Activated CD4-positive, alpha-beta T cell treated with anti-CD3 and anti-CD28 coated beads, Interleukin-2, Interleukin-6, amounts not matched to agents 100 ng/mL and 50 ng/mL, durations not matched to agents 16 hours and 8 hours (primary cell): ENCODE data around the gene SEC22A.

Experiments used
- DNase-seq: peaks from one replicate; pipeline ENCODE4 v3.0.0-alpha.2; 2020

SEC22A gene, protein sequence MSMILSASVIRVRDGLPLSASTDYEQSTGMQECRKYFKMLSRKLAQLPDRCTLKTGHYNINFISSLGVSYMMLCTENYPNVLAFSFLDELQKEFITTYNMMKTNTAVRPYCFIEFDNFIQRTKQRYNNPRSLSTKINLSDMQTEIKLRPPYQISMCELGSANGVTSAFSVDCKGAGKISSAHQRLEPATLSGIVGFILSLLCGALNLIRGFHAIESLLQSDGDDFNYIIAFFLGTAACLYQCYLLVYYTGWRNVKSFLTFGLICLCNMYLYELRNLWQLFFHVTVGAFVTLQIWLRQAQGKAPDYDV

GRCh38 chr3:123201557-123202427 is at the start of gene SEC22A:
TSS of gene SEC22A (plus strand) at chr3:123201943. CDS start at chr3:123209218, 7,275 bp downstream.
- DNase-seq, result peak; percentile 98

DNA sequence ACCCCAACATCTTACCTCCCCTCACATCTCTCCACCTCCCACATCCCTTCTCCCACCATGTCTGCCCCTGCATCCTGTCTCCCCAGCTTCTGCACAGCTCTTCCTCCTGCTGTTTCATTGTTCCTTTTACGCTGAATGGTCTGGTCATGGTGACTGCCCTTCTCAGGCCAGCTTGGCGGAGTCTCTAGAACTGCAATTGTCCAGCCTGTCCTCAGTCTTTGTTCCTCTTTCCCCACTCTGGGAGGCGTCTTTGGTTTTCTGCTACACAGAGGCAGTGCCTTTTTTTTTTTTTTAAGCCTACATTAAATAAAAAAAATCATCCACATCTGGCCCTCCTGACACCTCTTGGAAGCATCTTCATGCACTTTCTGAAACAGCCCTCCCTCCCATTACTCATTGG is 49.1 kb upstream of the SEC22A start:
- no peak for DNase-seq

DNA sequence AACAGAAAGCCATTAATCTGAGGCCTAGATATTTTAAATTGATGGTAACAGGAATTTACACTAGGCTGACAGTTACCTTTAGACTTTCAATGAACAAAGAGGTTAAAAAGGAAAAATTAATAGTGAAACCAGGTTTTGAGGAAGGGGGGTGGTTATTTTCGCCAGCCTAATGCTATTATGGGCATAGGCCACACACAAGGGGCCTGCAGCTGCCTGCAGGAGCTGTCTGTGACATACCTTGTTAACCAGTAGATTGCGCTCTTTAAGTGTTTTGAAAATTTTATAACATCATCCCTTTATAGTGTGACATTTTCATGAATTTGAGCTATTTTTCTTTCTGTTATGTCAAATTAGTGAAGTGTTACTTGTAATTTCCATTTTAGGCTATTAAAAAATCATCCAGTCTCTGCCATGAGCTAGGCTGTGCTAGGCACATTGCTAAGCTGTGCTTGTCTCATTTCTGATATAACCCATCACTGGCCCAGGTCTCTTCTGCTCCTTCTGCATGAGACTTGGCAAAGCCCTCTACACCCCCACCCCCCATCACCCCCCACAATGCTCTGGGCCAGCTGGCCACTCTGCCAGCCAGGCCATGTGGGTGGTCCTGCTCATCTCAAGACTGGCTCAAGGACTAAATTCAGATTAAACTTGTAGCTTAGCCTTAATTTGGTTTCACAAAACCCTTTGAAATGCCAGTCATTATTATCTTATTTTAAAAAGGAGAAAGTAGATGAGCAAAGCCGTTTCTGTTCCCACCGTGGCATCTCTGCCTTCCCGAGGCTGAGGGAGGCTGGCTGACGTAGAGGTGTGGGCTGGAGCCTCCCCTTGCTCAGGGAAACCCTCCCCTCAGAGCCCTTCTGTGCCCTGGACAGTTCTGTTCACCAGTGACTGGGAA is 48.4 kb upstream of the SEC22A start:
- no peak for DNase-seq

DNA sequence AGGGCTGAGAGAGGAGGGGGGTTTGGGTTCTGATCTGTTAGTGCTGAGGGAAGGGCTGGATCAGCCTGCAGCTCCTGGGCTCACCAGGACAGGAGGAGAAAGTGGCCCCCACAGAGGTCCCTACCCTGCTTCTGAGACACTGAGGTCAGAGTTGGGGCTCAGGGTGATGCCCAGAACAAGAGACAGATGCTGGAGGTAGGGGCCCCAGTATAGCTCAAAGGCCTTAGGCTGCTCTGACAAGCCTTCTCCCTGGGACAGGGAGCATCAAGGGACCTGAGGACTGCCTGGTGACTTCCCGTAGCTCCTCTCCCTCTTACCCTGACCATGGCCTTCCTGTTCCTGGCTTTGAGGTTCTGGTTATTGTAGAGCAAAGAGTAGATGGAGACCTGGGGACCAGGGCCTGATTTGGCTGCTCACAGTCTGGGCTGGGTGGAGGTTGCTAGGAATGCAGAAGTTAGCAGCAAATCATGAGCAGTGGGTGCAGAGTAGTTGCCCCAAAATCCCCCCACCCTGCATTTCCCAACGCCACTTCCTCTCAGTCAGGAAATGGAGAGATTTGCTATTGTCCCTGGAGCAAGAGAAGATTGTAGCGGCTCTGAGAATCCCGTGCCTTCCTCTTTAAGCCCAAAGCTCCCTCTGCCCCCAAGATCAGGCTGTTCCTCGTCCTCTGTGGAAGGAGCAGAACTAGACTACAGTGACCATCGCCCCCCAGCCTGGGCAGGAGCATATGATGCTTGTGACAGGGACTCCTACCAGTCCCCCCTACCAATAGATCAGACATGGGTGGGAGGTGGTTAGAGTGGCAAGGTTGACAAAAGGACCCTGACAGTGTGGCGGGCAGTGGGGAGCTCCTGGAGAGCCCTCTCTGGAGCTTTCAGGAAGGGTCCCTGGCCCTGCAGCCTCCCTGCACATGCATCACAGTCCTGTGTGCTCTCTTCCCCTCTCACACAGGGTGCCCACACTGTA is 47.4 kb upstream of the SEC22A start:
- DNase-seq, result no peak

GRCh38 chr3:123155471-123156011 is 46.2 kb upstream of the SEC22A start:
- DNase-seq, result no peak

DNA sequence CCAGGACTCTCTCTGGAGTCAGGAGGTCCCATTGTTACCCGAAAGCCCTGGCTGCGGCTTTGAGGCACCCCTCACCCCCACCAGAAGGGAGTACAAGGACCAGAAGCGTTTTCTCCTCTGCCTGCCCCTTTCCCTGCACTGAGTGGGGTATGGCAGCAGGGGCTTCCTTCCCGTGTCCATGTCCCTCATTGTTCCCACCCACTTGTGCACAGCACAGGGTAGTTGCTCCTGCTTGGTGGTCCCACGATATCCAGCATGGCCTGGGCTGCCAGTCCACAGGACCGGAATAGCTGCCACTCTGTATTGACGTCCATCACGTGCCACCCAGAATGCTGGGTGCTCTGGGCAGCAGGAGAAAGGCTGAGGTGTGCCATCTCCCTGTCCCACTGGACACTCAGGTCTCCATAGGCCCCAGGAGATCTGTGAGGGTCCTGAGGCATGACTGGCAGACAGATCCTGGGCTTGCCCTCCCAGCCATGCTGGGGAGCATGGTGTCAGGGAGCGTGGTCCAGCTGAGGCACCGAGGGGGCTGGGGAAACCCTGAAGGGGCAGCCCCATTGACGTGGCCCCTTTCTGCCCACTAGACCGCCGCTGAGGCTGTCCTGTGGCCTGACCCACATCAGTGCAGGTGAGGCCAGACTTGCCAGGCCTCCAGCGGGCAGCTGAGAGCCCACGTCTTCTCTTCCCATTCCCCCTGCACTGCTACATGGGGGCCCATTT is 45.3 kb upstream of the SEC22A start:
- no peak for DNase-seq

DNA sequence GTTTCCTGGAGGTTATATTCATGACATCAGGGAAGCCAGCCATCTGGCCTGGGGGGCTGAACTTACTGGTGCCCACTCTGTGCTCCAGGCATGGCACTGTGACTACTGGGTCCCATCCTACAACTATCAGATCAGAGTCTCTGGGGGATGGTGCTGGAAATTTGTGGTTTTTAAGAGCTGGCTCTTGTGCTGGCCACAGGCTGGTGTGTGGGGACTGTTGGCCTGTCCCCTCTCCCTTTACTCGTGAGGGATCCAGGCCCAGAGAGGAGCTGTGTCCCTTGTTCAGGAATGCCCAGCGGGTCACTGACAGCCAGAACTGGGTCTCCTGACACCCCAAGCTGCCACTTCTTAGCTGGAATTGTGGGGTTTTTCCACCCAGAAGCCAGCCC is 44.5 kb upstream of the SEC22A start:
- DNase-seq, result no peak

DNA sequence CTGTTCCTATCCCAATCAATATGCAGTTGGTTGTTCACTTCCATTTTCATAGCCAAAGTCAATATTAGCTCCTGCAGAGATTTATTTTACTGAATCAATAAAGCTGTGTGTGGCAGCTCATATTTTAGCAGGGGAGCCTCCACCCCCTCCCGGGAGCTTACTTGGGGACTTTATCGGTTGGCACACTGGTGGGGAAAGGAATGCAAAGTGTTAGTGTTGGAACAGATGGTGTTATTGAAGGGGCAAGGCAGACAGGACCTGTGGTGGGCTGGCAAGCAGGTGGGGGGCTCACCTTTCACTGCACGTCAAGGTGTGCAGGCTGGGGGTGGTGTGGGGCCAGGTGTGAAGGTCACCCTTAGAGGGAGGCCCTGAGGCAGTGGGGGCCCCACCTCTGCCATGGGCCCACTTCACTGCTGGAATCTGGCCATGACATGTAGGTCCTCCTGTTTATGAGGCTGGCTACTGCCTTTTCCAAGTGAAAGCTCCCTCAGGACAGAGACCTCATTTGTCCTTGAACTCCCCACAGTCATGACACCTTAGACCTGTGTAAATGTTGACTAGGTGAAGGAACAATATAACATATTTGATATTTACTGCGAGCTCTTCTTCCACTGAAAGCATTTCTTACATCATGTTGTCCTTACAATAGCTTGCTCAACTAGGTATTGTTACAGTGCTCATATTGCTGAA is 44.0 kb upstream of the SEC22A start:
- no peak for DNase-seq

- DNase-seq, result no peak
Measured at GRCh38 chr3:123158330-123158729, 43.4 kb upstream of the SEC22A start.

DNA sequence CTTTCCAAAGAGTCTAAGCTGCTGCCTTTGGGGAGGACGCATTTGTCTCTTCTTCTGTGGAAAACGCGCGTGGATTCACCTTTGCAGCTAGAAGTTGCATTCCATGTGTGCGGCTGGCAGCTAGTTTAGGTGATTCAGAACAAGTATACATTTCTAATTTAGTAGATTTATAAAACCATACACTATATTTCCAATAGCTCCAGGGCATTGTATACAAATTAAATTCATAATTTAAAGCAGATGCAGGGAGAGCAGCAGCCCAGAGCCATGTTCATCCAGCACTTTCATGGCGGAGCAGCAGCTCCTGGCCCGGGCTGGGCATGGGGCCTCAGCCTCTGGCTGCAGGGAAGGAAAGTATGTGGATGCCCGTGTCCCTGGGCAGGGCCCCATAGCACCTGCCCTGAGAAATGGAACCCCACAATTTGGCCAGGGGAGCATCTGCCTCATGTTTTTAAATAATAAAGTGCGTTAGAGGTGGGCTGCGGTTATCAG is 42.8 kb upstream of the SEC22A start:
- no peak for DNase-seq

GRCh38 chr3:123159926-123160635 is 41.7 kb upstream of the SEC22A start:
- no peak for DNase-seq

DNA sequence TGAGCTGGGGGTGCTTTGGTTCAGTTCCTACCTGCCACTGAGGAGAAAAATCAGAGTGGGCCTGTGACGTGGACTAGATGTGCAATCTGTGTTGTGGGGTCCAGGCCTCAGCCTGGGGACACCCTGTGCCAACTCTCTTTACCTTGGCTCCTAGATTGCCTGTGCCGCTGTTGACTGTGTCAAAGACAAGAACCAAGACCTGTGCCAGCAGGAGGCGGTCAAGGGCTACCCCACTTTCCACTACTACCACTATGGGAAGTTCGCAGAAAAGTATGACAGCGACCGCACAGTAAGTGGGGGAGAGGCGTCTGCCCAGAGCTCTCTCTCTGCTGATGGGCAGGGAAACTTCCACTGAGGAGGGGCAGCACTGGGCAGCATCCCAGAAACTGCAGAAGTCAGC is 40.6 kb upstream of the SEC22A start:
- DNase-seq, result no peak

- DNase-seq, result no peak
Measured at GRCh38 chr3:123163141-123163540, 38.6 kb upstream of the SEC22A start.

DNA sequence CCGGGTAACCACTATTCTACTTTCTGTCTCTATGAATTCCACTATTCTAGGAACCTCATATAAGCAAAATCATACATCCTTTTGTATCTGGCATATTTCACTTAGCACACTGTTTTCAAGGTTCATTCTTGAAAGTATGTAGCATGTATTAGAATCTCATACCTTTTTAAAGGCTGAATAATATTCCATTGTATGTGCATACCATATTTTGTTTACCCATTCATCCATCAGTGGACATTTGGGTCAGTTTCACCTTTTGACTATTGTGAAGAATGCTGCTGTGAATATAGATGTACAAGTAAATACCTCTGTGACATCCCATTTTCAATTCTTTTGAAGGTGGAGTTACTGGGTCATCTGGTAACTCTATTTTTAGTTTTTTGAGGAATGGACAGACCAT is 36.6 kb upstream of the SEC22A start:
- DNase-seq, result no peak

GRCh38 chr3:123167686-123168085 is 34.1 kb upstream of the SEC22A start:
- DNase-seq, result no peak

GRCh38 chr3:123168122-123168521 is 33.6 kb upstream of the SEC22A start:
- DNase-seq, result no peak

DNA sequence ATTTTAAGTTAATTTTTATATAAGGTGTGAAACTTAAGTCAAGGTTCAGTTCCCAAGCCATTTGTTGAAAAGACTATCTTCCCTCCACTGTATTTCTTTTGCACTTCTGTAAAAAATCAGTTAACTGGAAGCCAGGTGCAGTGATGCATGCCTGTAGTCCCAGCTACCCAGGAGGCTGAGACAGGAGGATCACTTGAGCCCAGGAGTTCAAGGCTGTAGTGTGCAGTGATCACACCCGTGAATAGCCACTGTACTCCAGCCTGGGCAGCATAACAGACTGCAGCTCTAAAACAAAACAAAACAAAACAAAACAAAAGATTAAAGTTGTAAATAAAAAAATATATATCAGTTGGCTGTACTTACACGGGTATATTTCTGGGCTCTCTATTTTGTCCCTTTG is 33.1 kb upstream of the SEC22A start:
- DNase-seq, result no peak

DNA sequence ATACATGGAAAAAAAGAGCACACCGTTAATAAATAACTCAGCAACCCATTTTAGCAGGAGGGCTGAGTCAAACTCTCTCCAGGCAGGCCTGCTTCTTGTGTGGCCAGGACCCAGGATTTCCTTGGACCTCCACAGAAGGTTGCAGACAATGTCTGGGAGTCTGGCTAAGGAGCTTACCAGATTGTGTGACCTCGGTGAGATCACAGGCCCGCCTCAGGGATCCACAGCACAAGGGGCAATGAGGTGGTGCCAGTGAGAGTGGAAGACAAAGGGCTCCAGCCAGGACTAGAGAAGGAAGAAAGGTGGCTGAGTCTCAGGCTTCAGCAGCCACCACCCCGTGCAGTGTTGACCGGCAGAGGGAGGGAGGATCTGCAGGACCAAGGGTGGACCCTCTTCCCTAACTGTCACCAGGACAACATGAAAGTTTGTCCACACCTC is 32.2 kb upstream of the SEC22A start:
- no peak for DNase-seq

DNA sequence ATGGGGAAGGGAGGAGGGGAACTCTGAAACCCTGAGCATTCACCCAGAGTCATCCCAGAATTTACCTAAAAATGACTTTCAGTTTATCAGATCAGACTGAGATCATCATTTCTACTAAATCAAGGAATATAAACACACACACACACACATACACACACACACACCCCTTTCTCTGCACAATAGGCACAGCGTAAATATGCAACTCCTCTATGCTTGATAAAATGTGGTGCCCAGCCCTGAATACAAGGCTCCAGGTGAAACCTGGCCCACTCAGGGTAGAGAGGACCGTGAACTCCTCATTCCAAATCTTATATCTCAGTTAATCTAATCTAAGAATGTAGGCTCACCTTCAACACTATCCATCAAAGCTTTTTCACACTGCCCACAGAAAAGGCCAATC is 31.8 kb upstream of the SEC22A start:
- DNase-seq, result no peak

DNA sequence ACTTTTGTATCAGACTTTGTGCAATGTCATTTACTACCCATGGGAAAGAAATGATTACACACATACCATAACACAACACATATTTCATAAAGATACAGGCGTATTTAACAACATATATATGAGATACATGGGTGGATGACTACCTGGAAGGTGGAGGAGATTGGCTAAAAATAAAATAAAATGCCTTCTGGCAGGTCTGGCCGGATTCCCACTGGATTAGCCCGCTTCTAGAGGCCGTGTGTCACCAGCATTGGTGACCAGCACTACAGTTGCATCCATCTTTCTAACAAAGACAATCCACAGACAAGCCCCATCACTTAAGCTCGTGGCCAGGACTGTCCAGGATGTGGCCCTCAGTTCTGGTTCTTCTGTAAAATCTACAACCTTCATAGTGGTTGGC is 21.0 kb upstream of the SEC22A start:
- no peak for DNase-seq
